A172 (cell line): Measurements from ENCODE around the gene PMP22. TPM values are rescaled to one million over a fixed set of nuclear protein-coding genes. Genes with fewer than 3 reads are reported as not detected.
A peak's percentile ranks its signal among the peaks of the same experiment; 100 is the strongest.

ENCODE experiments used
- DNase-seq: peaks from one replicate; pipeline ENCODE4 v3.0.0-alpha.2; 2015; ENCODE audit warnings: low spot score
- total RNA-seq: library from RNA; depleted of rRNA; stranded (reverse); fragments of >200 nt; shearing (Covaris generic); gene quantifications from 2 replicates; pipeline ENCODE4 v1.2.3, GENCODE V29; 2014; rRNA removed

The PMP22 gene
- total RNA-seq: 45.4 and 53.0 TPM in 2 replicates

GRCh38 chr17:15265131-15265530, at the start of gene PMP22:
Gene PMP22, minus strand, starts transcription at chr17:15265326. Its CDS starts 4,599 bp downstream, at chr17:15260727.
- DNase-seq: no peak

- DNase-seq: no peak
Measured at GRCh38 chr17:15311996-15312395, 46.9 kb upstream of the PMP22 start.

- DNase-seq: no peak
Measured at GRCh38 chr17:15309793-15310192, 44.7 kb upstream of the PMP22 start.

GRCh38 chr17:15309236-15309635, 44.1 kb upstream of the PMP22 start:
- no peak for DNase-seq

GRCh38 chr17:15308758-15309157, 43.6 kb upstream of the PMP22 start:
- DNase-seq: no peak

- DNase-seq: no peak
Measured at GRCh38 chr17:15307710-15308111, 42.6 kb upstream of the PMP22 start.

GRCh38 chr17:15303851-15304250, 38.7 kb upstream of the PMP22 start:
- no peak for DNase-seq

GRCh38 chr17:15303268-15303667, 38.1 kb upstream of the PMP22 start:
- no peak for DNase-seq

GRCh38 chr17:15301845-15302244, 36.7 kb upstream of the PMP22 start:
- DNase-seq: no peak

- DNase-seq: peak; percentile 68
Measured at GRCh38 chr17:15298176-15298575, 33.0 kb upstream of the PMP22 start.

GRCh38 chr17:15293558-15293957, 28.4 kb upstream of the PMP22 start:
- DNase-seq: no peak

- no peak for DNase-seq
Measured at GRCh38 chr17:15291674-15292361, 26.7 kb upstream of the PMP22 start.

GRCh38 chr17:15290605-15291004, 25.5 kb upstream of the PMP22 start:
- no peak for DNase-seq

GRCh38 chr17:15289285-15290183, 24.4 kb upstream of the PMP22 start:
- DNase-seq: peak; percentile 32

GRCh38 chr17:15288859-15289258, 23.7 kb upstream of the PMP22 start:
- no peak for DNase-seq

- DNase-seq: no peak
Measured at GRCh38 chr17:15287538-15288267, 22.6 kb upstream of the PMP22 start.

- DNase-seq: no peak
Measured at GRCh38 chr17:15285466-15285865, 20.3 kb upstream of the PMP22 start.

- no peak for DNase-seq
Measured at GRCh38 chr17:15284537-15284936, 19.4 kb upstream of the PMP22 start.

GRCh38 chr17:15284107-15284506, 19.0 kb upstream of the PMP22 start:
- DNase-seq: no peak

GRCh38 chr17:15281909-15282308, 16.8 kb upstream of the PMP22 start:
- no peak for DNase-seq

GRCh38 chr17:15278924-15279477, 13.9 kb upstream of the PMP22 start:
- DNase-seq: peak; percentile 88

GRCh38 chr17:15278380-15278779, 13.3 kb upstream of the PMP22 start:
- no peak for DNase-seq
